ENCODE data around the gene MKS1.

GRCh38 chr17:58184986-58185761, 33.9 kb downstream of the MKS1 start:
- TF ChIP-seq CTCF (IDR thresholded peaks at IDR 0.05; ENCODE audit: low read length) (no peak), EZH2 (IDR thresholded peaks at IDR 0.05; ENCODE audit: borderline replicate concordance, low read length) (no peak)
